SH-SY5Y (cell line): ENCODE results near the gene ALPL.

Experiments used
- GATA2 ChIP-seq: IDR thresholded peaks from 2 replicates; pipeline ENCODE4 v1.6.1; 2011; ENCODE audit warnings: mild to moderate bottlenecking, low read depth, low read length
- GATA3 ChIP-seq: IDR thresholded peaks from 2 replicates; pipeline ENCODE4 v1.6.1; 2011; ENCODE audit warnings: low read depth, mild to moderate bottlenecking, low read length, moderate library complexity

GRCh38 chr1:21520899-21521716 lies 11.9 kb downstream of the ALPL start:
- TF ChIP-seq GATA2 (no peak), GATA3 (no peak)
